MM.1S (cell line): Measurements from ENCODE around the gene MR1.

Experiments
- CTCF ChIP-seq: fragments of 300-600 bp; sonication (generic); IDR thresholded peaks from 2 replicates; pipeline ENCODE4 v1.5.1; 2016; ENCODE audit warnings: antibody characterized with exemption, low read length, mixed read lengths
- EZH2 ChIP-seq: fragments of 300-600 bp; sonication (generic); optimal IDR thresholded peaks from 2 replicates; pipeline ENCODE3; 2017; ENCODE audit warnings: low read depth, mild to moderate bottlenecking, antibody characterized with exemption, low read length, mixed read lengths

- TF ChIP-seq CTCF (no peak), EZH2 (no peak)
These were observed 74.6 kb downstream of the MR1 start for GRCh38 chr1:181108304-181108867.
